ENCODE results near the gene TCERG1L. TPM values are rescaled to one million over a fixed set of nuclear protein-coding genes. Genes with fewer than 3 reads are reported as not detected.

Gene TCERG1L
- total RNA-seq, 1 experiment from 2014 or later = not detected

- intact Hi-C loops (cut with micrococcal nuclease; ENCODE audit: unreplicated experiment) = no loop called here
- ChIA-PET POLR2A (ENCODE audit: unreplicated experiment) (no interaction called here), CTCF (no interaction called here)
- no peaks in the 10 kb centered on the region for H4K20me1 ChIP-seq (ENCODE audit: insufficient read depth)
- peaks cover 61% of the 10 kb centered on the region for H3K27me3 ChIP-seq (ENCODE audit: insufficient read depth, low read depth)
- no peaks in the 10 kb centered on the region for H3K36me3 ChIP-seq (ENCODE audit: low read depth)
- no peak for DNase-seq
- H3K4me2 ChIP-seq = no peak overlapping the region
- no peak overlapping the region for H3K4me3 ChIP-seq
- H3K4me1 ChIP-seq (replicated peaks; ENCODE audit: insufficient read depth) = no peaks in the 10 kb centered on the region
- H3K79me2 ChIP-seq (ENCODE audit: low read depth) = no peaks in the 10 kb centered on the region
- TF ChIP-seq, protein P1, sequence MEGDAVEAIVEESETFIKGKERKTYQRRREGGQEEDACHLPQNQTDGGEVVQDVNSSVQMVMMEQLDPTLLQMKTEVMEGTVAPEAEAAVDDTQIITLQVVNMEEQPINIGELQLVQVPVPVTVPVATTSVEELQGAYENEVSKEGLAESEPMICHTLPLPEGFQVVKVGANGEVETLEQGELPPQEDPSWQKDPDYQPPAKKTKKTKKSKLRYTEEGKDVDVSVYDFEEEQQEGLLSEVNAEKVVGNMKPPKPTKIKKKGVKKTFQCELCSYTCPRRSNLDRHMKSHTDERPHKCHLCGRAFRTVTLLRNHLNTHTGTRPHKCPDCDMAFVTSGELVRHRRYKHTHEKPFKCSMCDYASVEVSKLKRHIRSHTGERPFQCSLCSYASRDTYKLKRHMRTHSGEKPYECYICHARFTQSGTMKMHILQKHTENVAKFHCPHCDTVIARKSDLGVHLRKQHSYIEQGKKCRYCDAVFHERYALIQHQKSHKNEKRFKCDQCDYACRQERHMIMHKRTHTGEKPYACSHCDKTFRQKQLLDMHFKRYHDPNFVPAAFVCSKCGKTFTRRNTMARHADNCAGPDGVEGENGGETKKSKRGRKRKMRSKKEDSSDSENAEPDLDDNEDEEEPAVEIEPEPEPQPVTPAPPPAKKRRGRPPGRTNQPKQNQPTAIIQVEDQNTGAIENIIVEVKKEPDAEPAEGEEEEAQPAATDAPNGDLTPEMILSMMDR (conservative IDR thresholded peaks at IDR 0.05) = no peak
- no peak for TF ChIP-seq EZH2 (IDR thresholded peaks at IDR 0.05; ENCODE audit: low read depth)
- H2AFZ ChIP-seq = no peak overlapping the region
- no peaks in the 10 kb centered on the region for H3F3A ChIP-seq (ENCODE audit: insufficient read depth, low read depth)
- H3K27ac ChIP-seq = no peak overlapping the region
- BruUV-seq (replicated peaks) = no TSS peak
- H3K9me3 ChIP-seq (ENCODE audit: insufficient read depth, low read depth) = no peaks in the 10 kb centered on the region
- no peaks in the 10 kb centered on the region for H3K9me2 ChIP-seq (ENCODE audit: insufficient read depth)
Observed at GRCh38 chr10:131132681-131133080, 178.8 kb downstream of the TCERG1L start.

GRCh38 chr10:131131726-131132591 lies 179.6 kb downstream of the TCERG1L start:
- Histone ChIP-seq H3K4me3 (no peak overlapping the region), H3K36me3 (ENCODE audit: low read depth) (no peaks in the 10 kb centered on the region), H3K4me2 (no peak overlapping the region), H3K79me2 (ENCODE audit: low read depth) (no peaks in the 10 kb centered on the region), H3K9me3 (ENCODE audit: insufficient read depth, low read depth) (no peaks in the 10 kb centered on the region), H3K27ac (no peak overlapping the region), H3K27me3 (ENCODE audit: insufficient read depth, low read depth) (peaks cover 55% of the 10 kb centered on the region), H2AFZ (no peak overlapping the region), H3K4me1 (replicated peaks; ENCODE audit: insufficient read depth) (no peaks in the 10 kb centered on the region), H3K9me2 (ENCODE audit: insufficient read depth) (no peaks in the 10 kb centered on the region), H4K20me1 (ENCODE audit: insufficient read depth) (no peaks in the 10 kb centered on the region), H3F3A (ENCODE audit: insufficient read depth, low read depth) (no peaks in the 10 kb centered on the region)
- BruUV-seq (replicated peaks) = no TSS peak
- intact Hi-C loops (cut with micrococcal nuclease; ENCODE audit: unreplicated experiment) = no loop called here
- no peak for TF ChIP-seq EZH2 (IDR thresholded peaks at IDR 0.05; ENCODE audit: low read depth)
- TF ChIP-seq, protein P1 (conservative IDR thresholded peaks at IDR 0.05) = no peak
- ChIA-PET POLR2A (ENCODE audit: unreplicated experiment) (no interaction called here), CTCF (no interaction called here)
- DNase-seq = no peak

- Histone ChIP-seq H3K9me3 (ENCODE audit: insufficient read depth, low read depth) (no peaks in the 10 kb centered on the region), H3F3A (ENCODE audit: insufficient read depth, low read depth) (no peaks in the 10 kb centered on the region), H2AFZ (no peak overlapping the region), H3K4me3 (no peak overlapping the region), H3K79me2 (ENCODE audit: low read depth) (no peaks in the 10 kb centered on the region), H3K9me2 (ENCODE audit: insufficient read depth) (no peaks in the 10 kb centered on the region), H4K20me1 (ENCODE audit: insufficient read depth) (no peaks in the 10 kb centered on the region), H3K4me1 (replicated peaks; ENCODE audit: insufficient read depth) (no peaks in the 10 kb centered on the region), H3K27ac (no peak overlapping the region), H3K27me3 (ENCODE audit: insufficient read depth, low read depth) (peaks cover 45% of the 10 kb centered on the region), H3K4me2 (no peak overlapping the region), H3K36me3 (ENCODE audit: low read depth) (no peaks in the 10 kb centered on the region)
- intact Hi-C loops (cut with micrococcal nuclease; ENCODE audit: unreplicated experiment) = no loop called here
- ChIA-PET CTCF (no interaction called here), POLR2A (ENCODE audit: unreplicated experiment) (no interaction called here)
- TF ChIP-seq, protein P1 (conservative IDR thresholded peaks at IDR 0.05) = no peak
- TF ChIP-seq EZH2 (IDR thresholded peaks at IDR 0.05; ENCODE audit: low read depth) = no peak
- no peak for DNase-seq
- BruUV-seq (replicated peaks) = no TSS peak
Observed at GRCh38 chr10:131130025-131130424, 181.5 kb downstream of the TCERG1L start.

Measured in PC-9 (cell line).